Fibroblast of the aortic adventitia (primary cell): ENCODE data around the gene GSC. TPM values are rescaled to one million over a fixed set of nuclear protein-coding genes. Genes with fewer than 3 reads are reported as not detected.
A peak's percentile ranks its signal among the peaks of the same experiment; 100 is the strongest.
"Not testable (repeated sequence)": the region's sequence is repeated elsewhere in the genome, so short reads cannot be mapped to it uniquely, and the experiment has no call there.

Source experiments
- DNase-seq: peaks from one replicate; pipeline ENCODE4 v3.0.0-alpha.2; 2010; ENCODE audit warnings: low read depth
- H3K4me3 ChIP-seq: 2 replicates; pipeline ENCODE4 v1.5.1; 2011; ENCODE audit warnings: low read depth, mild to moderate bottlenecking, control low read depth, low read length, moderate library complexity
- CTCF ChIP-seq: IDR thresholded peaks from 2 replicates; pipeline ENCODE4 v1.5.1; 2011; ENCODE audit warnings: mild to moderate bottlenecking, low read length, control low read depth, inconsistent platforms; ENCODE audit not compliant: insufficient read depth
- total RNA-seq: library from RNA; depleted of rRNA; stranded (reverse); fragments of >200 nt; gene quantifications from 2 replicates; pipeline ENCODE4 v1.2.3, GENCODE V29; 2012; ENCODE audit warnings: low replicate concordance

GSC gene
- 2.1 and 2.5 TPM in 2 replicates for total RNA-seq

GRCh38 chr14:94769391-94770250 is at the start of gene GSC:
Gene GSC (minus strand): TSS chr14:94770113. CDS start chr14:94770015, 98 bp downstream.
- peak; percentile 22 for DNase-seq
- TF ChIP-seq CTCF: no peak
- H3K4me3 ChIP-seq: peak within 1 kb of the TSS; percentile 61

GRCh38 chr14:94819531-94819930 is 49.6 kb upstream of the GSC start:
- TF ChIP-seq CTCF: no peak
- no peak for DNase-seq
- H3K4me3 ChIP-seq: no peak overlapping the region

- no peak for TF ChIP-seq CTCF
- H3K4me3 ChIP-seq: no peak overlapping the region
- DNase-seq: no peak
Measured at GRCh38 chr14:94816113-94816512, 46.2 kb upstream of the GSC start.

GRCh38 chr14:94805680-94806288 is 35.9 kb upstream of the GSC start:
- DNase-seq: peak; percentile 53
- H3K4me3 ChIP-seq: no peak overlapping the region
- TF ChIP-seq CTCF: no peak

- no peak for DNase-seq
- no peak overlapping the region for H3K4me3 ChIP-seq
- TF ChIP-seq CTCF: no peak
Measured at GRCh38 chr14:94801225-94801624, 31.3 kb upstream of the GSC start.

- H3K4me3 ChIP-seq, DNase-seq: not testable (repeated sequence)
Measured at GRCh38 chr14:94800764-94801163, 30.9 kb upstream of the GSC start.

- TF ChIP-seq CTCF: no peak
- no peak for DNase-seq
- no peak overlapping the region for H3K4me3 ChIP-seq
Measured at GRCh38 chr14:94797887-94798286, 28.0 kb upstream of the GSC start.
